Choroid plexus epithelial cell (primary cell): Measurements from ENCODE around the gene GUCY1B1.

ENCODE experiments used
- DNase-seq: peaks from one replicate; pipeline ENCODE4 v3.0.0-alpha.2; 2010; ENCODE audit warnings: low read depth
- H3K4me3 ChIP-seq: 2 replicates; pipeline ENCODE4 v1.5.1; 2011; ENCODE audit warnings: low read depth, mild to moderate bottlenecking, control low read depth, low read length, moderate library complexity
- TF ChIP-seq, protein P1 (sequence below): conservative IDR thresholded peaks from 2 replicates; pipeline ENCODE4 v1.5.1; 2011; ENCODE audit warnings: low read depth, mild to moderate bottlenecking, control low read depth, inconsistent platforms, low read length, moderate library complexity

The GUCY1B1 gene

DNA sequence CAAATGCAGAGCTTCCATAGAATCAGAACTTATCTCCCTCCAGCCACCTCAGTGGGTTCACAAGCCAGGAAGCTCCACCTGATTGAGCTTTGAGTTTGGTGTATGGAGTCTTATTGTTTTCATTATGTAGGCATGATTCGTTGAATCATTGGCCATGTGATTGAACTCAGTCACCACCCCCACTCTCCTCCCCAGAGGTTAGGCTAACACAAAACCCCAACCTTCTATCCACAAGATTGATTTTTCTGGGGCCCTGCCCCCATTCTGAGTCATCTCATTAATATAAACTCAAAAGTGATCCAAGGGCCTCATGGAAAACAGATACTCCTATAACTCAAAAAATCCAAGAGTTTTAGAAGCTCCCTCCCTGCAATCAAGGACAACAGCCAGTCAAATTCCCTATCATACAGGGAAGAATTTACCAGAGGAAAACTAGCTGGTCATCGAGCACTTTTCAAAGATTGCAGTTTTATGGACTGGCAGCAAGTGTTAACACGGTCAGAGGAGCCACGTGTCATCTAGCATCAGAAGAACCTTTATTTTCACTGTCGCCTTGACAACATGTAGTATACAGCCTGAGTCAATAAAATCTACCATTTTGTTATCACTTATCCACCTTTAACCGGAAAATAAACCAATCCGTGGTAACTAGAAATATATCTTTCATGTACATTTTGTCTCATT is 35.9 kb upstream of the GUCY1B1 start:
- H3K4me3 ChIP-seq = no peak overlapping the region
- DNase-seq = no peak
- TF ChIP-seq, protein P1, sequence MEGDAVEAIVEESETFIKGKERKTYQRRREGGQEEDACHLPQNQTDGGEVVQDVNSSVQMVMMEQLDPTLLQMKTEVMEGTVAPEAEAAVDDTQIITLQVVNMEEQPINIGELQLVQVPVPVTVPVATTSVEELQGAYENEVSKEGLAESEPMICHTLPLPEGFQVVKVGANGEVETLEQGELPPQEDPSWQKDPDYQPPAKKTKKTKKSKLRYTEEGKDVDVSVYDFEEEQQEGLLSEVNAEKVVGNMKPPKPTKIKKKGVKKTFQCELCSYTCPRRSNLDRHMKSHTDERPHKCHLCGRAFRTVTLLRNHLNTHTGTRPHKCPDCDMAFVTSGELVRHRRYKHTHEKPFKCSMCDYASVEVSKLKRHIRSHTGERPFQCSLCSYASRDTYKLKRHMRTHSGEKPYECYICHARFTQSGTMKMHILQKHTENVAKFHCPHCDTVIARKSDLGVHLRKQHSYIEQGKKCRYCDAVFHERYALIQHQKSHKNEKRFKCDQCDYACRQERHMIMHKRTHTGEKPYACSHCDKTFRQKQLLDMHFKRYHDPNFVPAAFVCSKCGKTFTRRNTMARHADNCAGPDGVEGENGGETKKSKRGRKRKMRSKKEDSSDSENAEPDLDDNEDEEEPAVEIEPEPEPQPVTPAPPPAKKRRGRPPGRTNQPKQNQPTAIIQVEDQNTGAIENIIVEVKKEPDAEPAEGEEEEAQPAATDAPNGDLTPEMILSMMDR = no peak

DNA sequence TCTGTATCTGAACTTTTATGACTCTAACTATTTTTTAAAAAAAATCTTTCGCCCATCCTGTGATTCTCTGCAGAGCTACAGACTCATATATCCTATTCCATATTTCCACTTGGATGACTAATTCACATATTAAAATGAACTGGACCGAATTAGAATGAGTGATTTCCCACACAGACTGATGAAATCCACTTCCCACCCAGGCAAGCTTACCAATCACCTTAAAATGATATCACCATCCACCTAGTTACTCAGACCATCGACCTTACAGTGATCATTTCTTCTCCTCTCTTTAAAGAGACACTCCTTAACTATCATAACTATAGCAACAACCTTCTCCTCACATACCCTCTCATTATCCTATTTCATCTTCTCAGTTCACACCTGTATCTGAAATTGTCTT is 34.1 kb upstream of the GUCY1B1 start:
- TF ChIP-seq, protein P1 = no peak
- no peak for DNase-seq

DNA sequence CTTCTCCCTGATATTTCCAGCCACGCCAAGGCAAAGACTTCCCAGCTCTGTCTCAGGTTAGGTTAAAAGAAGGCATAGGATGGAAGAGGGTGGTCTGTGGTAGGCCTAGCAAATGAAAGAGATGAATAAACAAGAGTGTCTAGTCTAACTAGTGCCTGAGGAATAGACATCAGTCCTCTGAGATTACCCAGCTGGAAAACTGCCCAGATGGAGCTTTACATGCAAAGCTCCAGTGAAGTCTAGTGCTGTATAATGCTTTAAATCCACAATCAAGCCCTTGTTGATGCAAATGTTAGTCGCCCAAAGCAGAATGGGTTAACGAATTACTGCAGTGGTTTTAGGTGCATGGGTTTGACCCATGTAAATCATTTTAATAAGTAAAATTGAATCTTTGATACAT is 24.8 kb upstream of the GUCY1B1 start:
- DNase-seq = peak; percentile 31
- no peak overlapping the region for H3K4me3 ChIP-seq
- TF ChIP-seq, protein P1 = no peak

More for the DNA sequence above, 34.1 kb upstream of the GUCY1B1 start:
- no peak overlapping the region for H3K4me3 ChIP-seq

DNA sequence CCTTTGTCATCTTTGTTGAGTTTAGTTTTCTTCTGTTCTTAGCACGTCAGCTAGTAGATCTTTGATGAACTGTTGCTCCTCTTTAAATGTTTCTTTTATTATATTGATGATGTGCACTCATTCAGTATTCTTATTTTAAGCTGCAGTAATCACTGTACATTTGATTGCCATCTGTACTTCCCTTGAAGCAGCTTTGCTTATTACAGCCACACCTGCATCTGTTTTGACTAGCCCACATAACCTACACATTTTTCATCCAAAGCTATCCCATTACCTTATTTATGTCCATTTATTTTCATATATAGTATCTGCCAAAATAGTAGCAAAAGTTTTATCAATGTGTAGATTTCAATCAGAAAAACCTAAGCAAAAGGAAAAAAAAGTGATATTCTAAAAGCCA is 23.9 kb upstream of the GUCY1B1 start:
- no peak for DNase-seq
- no peak overlapping the region for H3K4me3 ChIP-seq
- TF ChIP-seq, protein P1 = no peak

DNA sequence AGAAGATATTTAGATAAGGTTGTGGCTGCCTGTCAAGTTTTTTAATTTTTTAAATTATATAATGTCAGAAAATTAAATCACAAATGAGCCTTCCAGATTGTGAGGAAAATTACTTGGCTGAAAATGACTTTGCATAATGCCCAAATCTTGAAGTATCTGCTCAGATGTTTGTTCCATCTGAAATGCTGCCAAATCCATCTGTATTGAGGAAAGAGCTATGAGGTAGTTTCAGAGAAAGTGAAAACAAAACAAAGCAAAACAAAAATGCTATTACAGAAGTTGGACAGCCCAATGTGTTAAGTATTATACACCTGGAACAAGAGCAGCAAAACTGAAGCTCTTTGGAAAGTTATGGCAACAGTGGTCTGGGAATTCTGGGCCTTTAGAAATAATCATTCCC is 23.3 kb upstream of the GUCY1B1 start:
- TF ChIP-seq, protein P1 = no peak
- peak; percentile 18 for DNase-seq
- H3K4me3 ChIP-seq = no peak overlapping the region

DNA sequence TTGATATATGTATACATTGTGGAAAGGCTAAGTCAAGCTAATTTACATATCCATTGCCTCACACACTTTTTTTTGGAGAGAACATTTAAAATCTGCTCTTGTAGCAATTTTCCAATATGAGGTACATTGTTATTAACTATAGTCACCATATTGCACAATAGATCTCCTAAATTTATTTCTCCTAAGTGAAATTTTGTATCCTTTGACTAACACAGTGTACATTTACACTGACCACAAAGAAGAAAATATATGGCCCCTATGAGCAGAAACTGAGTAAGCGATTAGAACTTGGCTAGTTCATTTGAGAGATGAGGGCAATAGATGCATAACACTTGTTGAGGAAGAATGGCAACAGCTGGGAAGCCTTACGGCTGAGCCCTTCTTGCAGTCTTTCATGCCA is 20.3 kb upstream of the GUCY1B1 start:
- TF ChIP-seq, protein P1 = no peak
- H3K4me3 ChIP-seq = no peak overlapping the region
- DNase-seq = no peak

DNA sequence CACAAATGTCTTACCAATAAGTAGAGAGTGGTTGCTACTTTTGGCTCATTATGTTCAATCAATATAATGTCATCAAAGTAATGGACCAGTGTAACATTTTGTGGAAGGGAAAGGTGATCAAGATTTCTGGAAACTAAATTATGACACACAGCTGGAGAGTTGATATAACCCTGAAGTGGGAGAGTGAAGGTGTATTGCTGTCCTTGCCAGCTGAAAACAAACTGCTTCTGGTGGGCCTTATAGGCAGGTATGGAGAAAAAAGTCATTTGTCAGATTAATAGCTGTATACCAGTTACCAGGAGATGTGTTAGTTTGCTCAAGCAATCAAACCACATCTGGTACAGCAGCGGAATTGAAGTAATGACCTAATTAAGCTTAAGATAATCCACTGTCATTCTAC is 17.3 kb upstream of the GUCY1B1 start:
- TF ChIP-seq, protein P1 = no peak
- H3K4me3 ChIP-seq = no peak overlapping the region

More for the DNA sequence above, 17.3 kb upstream of the GUCY1B1 start:
- no peak for DNase-seq
